Gastroesophageal sphincter (tissue), 4 donors: ENCODE results near the gene SNTG2. TPM values are rescaled to one million over a fixed set of nuclear protein-coding genes. Genes with fewer than 3 reads are reported as not detected.

Experiments
- ATAC-seq: fragments of 150-250 bp; one replicate; pipeline ENCODE4 v1.9.1; 2016; ENCODE audit warnings: mild to moderate bottlenecking, moderate library complexity
- H3K27ac ChIP-seq, 4 donors: fragments of 200-600 bp; sonication (generic) in 3 of 4; 1 replicate in 3 of 4; 2 replicates in 1 of 4; pipeline ENCODE4 v1.5.1; 2016 to 2019
- H3K27me3 ChIP-seq: fragments of 200-600 bp; sonication (generic); one replicate; pipeline ENCODE4 v1.5.1; 2019
- H3K36me3 ChIP-seq, 2 donors: fragments of 200-600 bp; sonication (generic); one replicate each; pipeline ENCODE4 v1.5.1; 2019; ENCODE audit warnings: control low read depth in 1 of 2
- H3K4me1 ChIP-seq, 3 donors: fragments of 200-600 bp; sonication (generic); 1 replicate in 2 of 3; 2 replicates in 1 of 3; pipeline ENCODE4 v1.5.1; 2016 to 2019; ENCODE audit warnings: control low read depth in 2 of 3
- H3K4me3 ChIP-seq, 2 donors: fragments of 200-600 bp; sonication (generic); one replicate each; pipeline ENCODE4 v1.5.1; 2019; ENCODE audit warnings: mild to moderate bottlenecking in 1 of 2, moderate library complexity in 1 of 2
- H3K9me3 ChIP-seq, 3 donors: fragments of 200-600 bp; sonication (generic); one replicate each; pipeline ENCODE4 v1.5.1; 2017 to 2019; ENCODE audit warnings: control low read depth in 2 of 3
- EP300 ChIP-seq: sonication (generic); formaldehyde crosslinking; IDR thresholded peaks from one replicate; pipeline ENCODE4 v1.6.1; 2017; ENCODE audit warnings: antibody characterized with exemption, mild to moderate bottlenecking
- POLR2A ChIP-seq, 2 donors: fragments of 450-650 bp; IDR thresholded peaks; one replicate each; pipeline ENCODE4 v1.6.1; 2017; ENCODE audit warnings: antibody characterized with exemption in 2 of 2, mild to moderate bottlenecking in 2 of 2, moderate library complexity in 1 of 2
- POLR2AphosphoS5 ChIP-seq: sonication (generic); formaldehyde crosslinking; IDR thresholded peaks from one replicate; pipeline ENCODE4 v1.6.1; 2017; ENCODE audit warnings: antibody characterized with exemption
- WGBS, 2 donors: methylation state at CpG; one replicate each; pipeline ENCODE4 v1.1.5; 2018; ENCODE audit warnings: low coverage in 1 of 2; 5-methylcytosine and 5-hydroxymethylcytosine counted together
- total RNA-seq, 4 donors: library from RNA; depleted of rRNA; stranded (reverse); fragments of >200 nt; gene quantifications; one replicate each; pipeline ENCODE4 v1.1.0, GENCODE V29; 2016
- TF ChIP-seq, protein P1 (sequence below), 4 experiments: fragments of 200-600 bp in 2 of 4; fragments of 450-650 bp in 2 of 4; sonication (generic) in 1 of 4; IDR thresholded peaks; one replicate each; pipeline ENCODE4 v1.5.1; 2017 to 2019; ENCODE audit warnings: antibody characterized with exemption in 4 of 4, mild to moderate bottlenecking in 2 of 4, moderate library complexity in 2 of 4

Gene SNTG2
- total RNA-seq, 4 donors from 2014 or later: 1.5 to 7.9 (median 4.3) TPM

DNA sequence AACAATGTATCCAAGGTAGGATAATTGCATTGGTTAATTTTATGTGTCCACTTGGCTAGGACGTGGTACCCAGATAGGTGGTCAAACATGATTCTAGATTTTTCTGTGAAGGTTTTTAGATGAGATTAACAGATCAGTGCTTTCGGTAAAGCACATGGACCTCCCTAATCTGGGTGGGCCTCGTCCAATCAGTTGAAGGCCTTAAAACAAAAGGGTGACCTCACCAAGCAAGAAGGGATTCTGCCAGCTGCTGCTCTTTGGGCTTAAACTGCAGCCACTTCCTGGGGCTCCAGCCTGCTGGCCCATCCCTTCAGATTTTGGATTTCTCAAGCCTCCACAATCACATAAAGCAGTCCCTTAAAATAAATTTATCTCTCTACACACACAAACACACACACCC, 236.5 kb downstream of the SNTG2 start:
- TF ChIP-seq, protein P1, sequence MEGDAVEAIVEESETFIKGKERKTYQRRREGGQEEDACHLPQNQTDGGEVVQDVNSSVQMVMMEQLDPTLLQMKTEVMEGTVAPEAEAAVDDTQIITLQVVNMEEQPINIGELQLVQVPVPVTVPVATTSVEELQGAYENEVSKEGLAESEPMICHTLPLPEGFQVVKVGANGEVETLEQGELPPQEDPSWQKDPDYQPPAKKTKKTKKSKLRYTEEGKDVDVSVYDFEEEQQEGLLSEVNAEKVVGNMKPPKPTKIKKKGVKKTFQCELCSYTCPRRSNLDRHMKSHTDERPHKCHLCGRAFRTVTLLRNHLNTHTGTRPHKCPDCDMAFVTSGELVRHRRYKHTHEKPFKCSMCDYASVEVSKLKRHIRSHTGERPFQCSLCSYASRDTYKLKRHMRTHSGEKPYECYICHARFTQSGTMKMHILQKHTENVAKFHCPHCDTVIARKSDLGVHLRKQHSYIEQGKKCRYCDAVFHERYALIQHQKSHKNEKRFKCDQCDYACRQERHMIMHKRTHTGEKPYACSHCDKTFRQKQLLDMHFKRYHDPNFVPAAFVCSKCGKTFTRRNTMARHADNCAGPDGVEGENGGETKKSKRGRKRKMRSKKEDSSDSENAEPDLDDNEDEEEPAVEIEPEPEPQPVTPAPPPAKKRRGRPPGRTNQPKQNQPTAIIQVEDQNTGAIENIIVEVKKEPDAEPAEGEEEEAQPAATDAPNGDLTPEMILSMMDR (IDR thresholded peaks at IDR 0.05): no peak
- TF ChIP-seq POLR2AphosphoS5: no peak
- no peak for TF ChIP-seq EP300
- no peak for TF ChIP-seq POLR2A (IDR thresholded peaks at IDR 0.05)
- no peak for ATAC-seq
- H3K27me3 ChIP-seq: no peaks in the 10 kb centered on the region
- no peak overlapping the region for H3K27ac ChIP-seq
- 71 to 74% methylated on average over 3 of the region's 3 CpGs for WGBS, 2 donors
- H3K4me3 ChIP-seq: no peak overlapping the region
- H3K36me3 ChIP-seq: no peaks in the 10 kb centered on the region
- no peaks in the 10 kb centered on the region for H3K9me3 ChIP-seq
- no peaks in the 10 kb centered on the region for H3K4me1 ChIP-seq

DNA sequence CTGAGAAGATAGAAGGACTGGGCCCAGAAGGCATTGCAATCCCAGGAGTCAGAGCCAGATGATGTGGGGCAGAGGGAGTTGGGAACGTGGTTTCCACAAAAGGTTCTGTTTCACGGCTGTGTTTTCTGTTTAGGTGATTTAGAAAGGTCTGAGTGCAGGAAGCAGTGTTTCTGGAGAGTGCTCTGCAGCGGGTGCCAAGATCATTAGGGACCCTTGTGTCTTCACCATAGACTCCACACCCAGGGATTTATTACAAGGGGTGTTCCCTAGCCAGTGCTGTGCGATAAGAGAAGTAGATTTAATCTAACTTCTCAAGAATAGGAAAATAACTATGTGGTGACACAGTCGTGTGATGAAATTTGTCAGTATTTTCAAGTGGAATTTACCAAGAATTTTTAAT, 241.5 kb downstream of the SNTG2 start:
- Histone ChIP-seq H3K4me3 (no peak overlapping the region), H3K36me3 (no peaks in the 10 kb centered on the region), H3K4me1 (no peaks in the 10 kb centered on the region), H3K9me3 (peaks cover 0 to 12% (median 0%) of the 10 kb centered on the region in 3 donors), H3K27me3 (peaks cover 3% of the 10 kb centered on the region), H3K27ac (no peak overlapping the region)
- ATAC-seq: no peak
- 74 to 77% methylated on average over 3 to 5 of the region's 5 CpGs for WGBS, 2 donors
- TF ChIP-seq POLR2A (IDR thresholded peaks at IDR 0.05): no peak
- TF ChIP-seq, protein P1 (IDR thresholded peaks at IDR 0.05): no peak
- no peak for TF ChIP-seq POLR2AphosphoS5
- no peak for TF ChIP-seq EP300

DNA sequence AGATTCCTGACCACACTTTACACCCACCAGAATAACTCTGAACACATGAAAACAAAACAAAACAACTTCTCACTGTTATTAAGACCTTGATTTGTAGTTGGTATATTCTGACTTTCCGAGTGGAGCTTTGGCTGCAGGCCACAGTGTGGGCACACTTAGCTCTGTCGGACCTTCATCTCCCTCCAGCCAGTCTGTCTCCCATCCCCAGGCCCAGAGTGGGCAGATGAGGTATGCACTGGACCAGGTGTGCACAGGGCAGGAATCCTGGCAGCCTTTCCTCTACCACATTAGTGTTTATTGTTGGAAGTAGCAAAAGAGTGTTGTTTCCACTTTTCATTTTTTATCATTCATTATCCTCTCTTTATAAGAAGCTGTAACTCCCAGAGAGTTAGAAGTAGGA, 243.2 kb downstream of the SNTG2 start:
- TF ChIP-seq, protein P1 (IDR thresholded peaks at IDR 0.05): no peak
- TF ChIP-seq POLR2A (IDR thresholded peaks at IDR 0.05): no peak
- no peak for TF ChIP-seq POLR2AphosphoS5
- no peak for TF ChIP-seq EP300
- no peak for ATAC-seq
- Histone ChIP-seq H3K9me3 (peaks cover 0 to 17% (median 0%) of the 10 kb centered on the region in 3 donors), H3K4me1 (no peaks in the 10 kb centered on the region), H3K36me3 (no peaks in the 10 kb centered on the region), H3K4me3 (no peak overlapping the region), H3K27me3 (peaks cover 3% of the 10 kb centered on the region), H3K27ac (no peak overlapping the region)
- 32 to 60% methylated on average over 1 to 2 of the region's 2 CpGs for WGBS, 2 donors

DNA sequence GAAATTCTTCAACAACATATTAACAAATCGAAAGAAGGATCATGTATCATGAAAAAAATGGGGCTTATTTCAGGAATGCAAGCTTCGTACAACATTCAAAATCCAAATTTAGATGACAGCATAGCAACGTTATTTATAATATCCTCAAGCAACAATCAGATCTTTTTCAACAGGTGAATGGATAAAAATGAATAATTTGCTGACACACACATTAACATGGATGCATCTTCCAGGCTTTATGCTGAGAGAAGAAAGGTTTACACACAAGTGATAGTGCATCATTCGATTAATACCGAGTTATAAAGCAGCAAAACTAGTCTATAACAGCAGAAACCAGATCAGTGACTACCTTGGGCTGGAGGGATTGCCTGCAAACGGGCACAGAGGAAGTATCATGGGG, 253.1 kb downstream of the SNTG2 start:
- no peak overlapping the region for H3K4me3 ChIP-seq
- no peak for ATAC-seq
- WGBS, 2 donors: 84% methylated on average over 6 of the region's 6 CpGs
- H3K27ac ChIP-seq: no peak overlapping the region
- H3K27me3 ChIP-seq: no peaks in the 10 kb centered on the region
- H3K4me1 ChIP-seq: no peaks in the 10 kb centered on the region
- TF ChIP-seq, protein P1 (IDR thresholded peaks at IDR 0.05): no peak
- TF ChIP-seq POLR2AphosphoS5 (no peak), POLR2A (IDR thresholded peaks at IDR 0.05) (no peak), EP300 (no peak)
- H3K36me3 ChIP-seq: no peaks in the 10 kb centered on the region
- H3K9me3 ChIP-seq: peaks cover 0 to 5% (median 0%) of the 10 kb centered on the region in 3 donors

DNA sequence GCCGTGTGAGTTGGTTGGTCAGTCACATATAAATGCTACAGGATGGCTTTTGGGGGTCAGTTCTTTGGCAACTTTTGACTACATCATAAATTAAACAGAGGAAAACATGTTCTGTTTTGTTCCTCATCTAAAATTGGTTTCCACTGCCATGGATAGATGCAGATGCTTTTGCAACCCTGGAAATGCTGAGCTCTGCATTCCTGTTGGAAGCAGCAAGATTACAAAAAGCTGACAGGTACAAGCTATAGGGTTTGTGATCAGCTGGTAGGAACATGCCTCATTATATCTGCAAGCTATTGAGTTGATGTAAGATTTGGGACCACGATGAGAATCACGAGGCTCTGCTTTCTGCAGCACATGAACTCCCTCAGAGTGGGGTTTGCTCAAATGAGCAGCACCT, 255.2 kb downstream of the SNTG2 start:
- TF ChIP-seq POLR2AphosphoS5: no peak
- no peak for TF ChIP-seq EP300
- no peak for TF ChIP-seq POLR2A (IDR thresholded peaks at IDR 0.05)
- TF ChIP-seq, protein P1 (IDR thresholded peaks at IDR 0.05): no peak
- Histone ChIP-seq H3K27ac (no peak overlapping the region), H3K9me3 (no peaks in the 10 kb centered on the region), H3K36me3 (no peaks in the 10 kb centered on the region), H3K4me3 (no peak overlapping the region), H3K4me1 (no peaks in the 10 kb centered on the region), H3K27me3 (no peaks in the 10 kb centered on the region)
- no peak for ATAC-seq
- 89% methylated on average over 1 to 3 of the region's 3 CpGs for WGBS, 2 donors
